ENCODE data around the gene ASTL. TPM values are rescaled to one million over a fixed set of nuclear protein-coding genes. Genes with fewer than 3 reads are reported as not detected.

The ASTL gene
- total and polyA plus RNA-seq, 9 of the 15 experiments (the other 6 are each of a cell fraction or from before 2014, with no cell fraction given), result not detected

DNA sequence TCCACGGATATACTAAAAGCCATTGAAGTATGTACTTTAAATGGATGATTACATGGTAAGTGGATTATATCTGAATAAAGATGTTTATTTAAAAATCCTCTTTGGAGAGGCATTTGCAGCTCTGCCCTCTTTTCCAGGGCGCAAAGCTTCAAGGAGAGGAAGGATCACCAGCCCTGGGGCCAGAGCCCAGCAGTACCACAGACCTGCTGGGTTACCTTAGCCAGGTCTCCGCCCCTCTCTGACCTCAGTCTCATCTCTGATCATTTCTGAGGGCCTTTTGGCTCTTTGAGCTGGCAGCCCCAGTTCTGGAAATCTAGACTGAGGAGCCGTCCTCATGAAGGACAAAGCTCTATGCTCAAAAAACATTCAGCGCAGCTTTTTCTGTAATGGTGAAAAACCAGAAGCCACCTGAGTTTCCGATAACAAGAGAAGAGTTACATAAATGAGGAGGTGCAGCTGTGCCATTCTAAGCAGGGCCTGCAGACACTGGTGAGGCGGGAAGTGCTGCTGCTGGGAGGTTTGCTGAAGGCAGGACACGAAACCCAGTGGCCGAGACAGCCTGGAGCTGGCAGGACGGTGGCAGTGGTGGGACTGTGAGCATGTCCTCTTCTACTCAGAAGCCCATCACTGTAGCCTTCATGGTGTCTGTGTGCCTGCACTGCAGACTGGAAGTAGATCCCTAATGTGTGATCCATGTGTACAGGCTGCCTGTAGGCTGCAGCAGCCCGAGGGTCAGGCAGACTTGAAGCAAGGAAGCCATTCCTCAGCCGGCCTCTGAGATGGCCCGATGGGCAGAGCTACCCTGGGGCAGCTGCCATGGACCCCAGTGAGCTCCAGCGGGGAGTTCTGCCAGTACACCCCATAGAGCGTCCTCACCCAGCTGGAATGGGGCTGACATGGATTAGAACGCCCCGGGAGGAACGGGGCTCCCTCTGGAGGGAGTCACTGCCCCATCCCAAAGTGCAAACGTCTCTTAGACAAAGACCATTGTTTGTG, 49.7 kb downstream of the ASTL start:
- intact Hi-C loops (cut with micrococcal nuclease), result no loop called here
- Histone ChIP-seq H3K9me3 (replicated peaks; ENCODE audit: control insufficient read depth, insufficient read depth, low read depth, low read length) (no peaks in the 10 kb centered on the region), H3K9ac (ENCODE audit: insufficient read depth in 1 of 2, low read depth in 2 of 2, low read length in 2 of 2) (no peak overlapping the region), H3K9me1 (ENCODE audit: control insufficient read depth, insufficient read depth, low read length) (no peaks in the 10 kb centered on the region), H3K4me3 (no peak overlapping the region), H3K36me3 (ENCODE audit: control insufficient read depth, insufficient read depth, low read length) (no peaks in the 10 kb centered on the region), H4K20me1 (replicated peaks; ENCODE audit: control insufficient read depth, insufficient read depth, low read length) (no peaks in the 10 kb centered on the region; the same call in 1 of the 2 replicates), H3K4me1 (replicated peaks in 1 of 2; ENCODE audit: control insufficient read depth in 2 of 2, insufficient read depth in 2 of 2, low read length in 2 of 2) (peaks cover 7 to 26% of the 10 kb centered on the region in 2 experiments; a peak in 4 of 5 replicates), H2AFZ (ENCODE audit: low read depth, low read length) (peak overlapping the region; percentile 52; the same call in 1 of the 2 replicates), H3K4me2 (ENCODE audit: insufficient read depth, low read length) (no peak overlapping the region), H3K27me3 (ENCODE audit: control insufficient read depth in 2 of 2, insufficient read depth in 2 of 2, low read length in 2 of 2) (peaks cover 8 to 37% of the 10 kb centered on the region in 2 experiments; a peak in 4 of 5 replicates), H3K27ac (ENCODE audit: extremely low read depth, low read depth, low read length) (no peak overlapping the region), H3K79me2 (ENCODE audit: control insufficient read depth, insufficient read depth, low read length) (no peaks in the 10 kb centered on the region)
- peak in 1 of 4 experiments; percentile 4 for DNase-seq (ENCODE audit: extremely low read depth in 1 of 4, low spot score in 3 of 4)
- TF ChIP-seq ZNF764 (CRISPR knock-in tag; IDR thresholded peaks at IDR 0.05; ENCODE audit: low read depth), result no peak
- TF ChIP-seq NFYB (IDR thresholded peaks at IDR 0.05; ENCODE audit: extremely low read depth, insufficient read length), result no peak
- no peak for TF ChIP-seq SREBF2 (CRISPR knock-in tag; IDR thresholded peaks at IDR 0.05)
- TF ChIP-seq, protein P1, sequence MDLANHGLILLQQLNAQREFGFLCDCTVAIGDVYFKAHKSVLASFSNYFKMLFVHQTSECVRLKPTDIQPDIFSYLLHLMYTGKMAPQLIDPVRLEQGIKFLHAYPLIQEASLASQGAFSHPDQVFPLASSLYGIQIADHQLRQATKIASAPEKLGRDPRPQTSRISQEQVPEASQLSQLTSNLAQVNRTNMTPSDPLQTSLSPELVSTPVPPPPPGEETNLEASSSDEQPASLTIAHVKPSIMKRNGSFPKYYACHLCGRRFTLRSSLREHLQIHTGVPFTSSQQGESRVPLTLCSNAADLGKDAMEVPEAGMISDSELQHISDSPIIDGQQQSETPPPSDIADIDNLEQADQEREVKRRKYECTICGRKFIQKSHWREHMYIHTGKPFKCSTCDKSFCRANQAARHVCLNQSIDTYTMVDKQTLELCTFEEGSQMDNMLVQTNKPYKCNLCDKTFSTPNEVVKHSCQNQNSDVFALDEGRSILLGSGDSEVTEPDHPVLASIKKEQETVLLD (IDR thresholded peaks at IDR 0.05), result no peak
- TF ChIP-seq ZNF589 (CRISPR knock-in tag; IDR thresholded peaks at IDR 0.05; ENCODE audit: low read depth), result no peak
- TF ChIP-seq HDGF (IDR thresholded peaks at IDR 0.05), result no peak
- no peak for TF ChIP-seq NCOA2 (IDR thresholded peaks at IDR 0.05; ENCODE audit: partially characterized antibody in 2 of 2)
- TF ChIP-seq SNIP1 (IDR thresholded peaks at IDR 0.05; ENCODE audit: low read depth), result no peak
- no peak for TF ChIP-seq ESRRA (IDR thresholded peaks at IDR 0.05; ENCODE audit: borderline replicate concordance, low read depth)
- no peak for TF ChIP-seq TEAD4 (IDR thresholded peaks at IDR 0.05; ENCODE audit: low read length)
- TF ChIP-seq TEAD4 (CRISPR knock-in tag; IDR thresholded peaks at IDR 0.05; ENCODE audit: borderline replicate concordance), result no peak
- no peak for TF ChIP-seq PHTF2 (CRISPR knock-in tag; IDR thresholded peaks at IDR 0.05)
- no peak for TF ChIP-seq OTX1 (CRISPR knock-in tag; IDR thresholded peaks at IDR 0.05)
- no peak for TF ChIP-seq RBM14 (IDR thresholded peaks at IDR 0.05; ENCODE audit: borderline replicate concordance, insufficient read depth, low read depth, low read length)
- no peak for TF ChIP-seq BRD9 (IDR thresholded peaks at IDR 0.05; ENCODE audit: low read depth, partially characterized antibody)
- no peak for TF ChIP-seq ZNF143 (CRISPR knock-in tag; IDR thresholded peaks at IDR 0.05)
- no peak for TF ChIP-seq CBFA2T2 (conservative IDR thresholded peaks at IDR 0.05)
- TF ChIP-seq SAP30 (IDR thresholded peaks at IDR 0.05; ENCODE audit: borderline replicate concordance, insufficient read depth, low read depth, low read length, poor library complexity, severe bottlenecking), result no peak
- no peak for TF ChIP-seq ZNF224 (CRISPR knock-in tag; IDR thresholded peaks at IDR 0.05)
- FAIRE-seq, result no peak
- CTCF ChIA-PET (ENCODE audit: low intra/inter-chr PET ratio), result no interaction called here
- in situ Hi-C loops (cut with MboI), result loop anchor here (25.0 kb wide), 1 partner anchor 301 kb away; no protein-coding TSS in a partner anchor
- WGBS (ENCODE audit: insufficient coverage, low coverage, missing lambda C conversion rate), result 14% methylated on average over 17 of the region's 19 CpGs
- POLR2A ChIA-PET, result no interaction called here
- no TSS peak for BruUV-seq (replicated peaks)
- no peak; the same call in 2 of the 3 replicates for ATAC-seq
